HepG2 (cell line): ENCODE results near the gene ATXN1L. TPM values are rescaled to one million over a fixed set of nuclear protein-coding genes. Genes with fewer than 3 reads are reported as not detected.

Experiments
- CBX5 ChIP-seq: sonication (generic); formaldehyde crosslinking; IDR thresholded peaks from 2 replicates; pipeline ENCODE4 v1.4.0; 2020; ENCODE audit warnings: missing genetic modification reagents, borderline replicate concordance
- DPF2 ChIP-seq: sonication (generic); formaldehyde crosslinking; IDR thresholded peaks from 2 replicates; pipeline ENCODE4 v1.4.0; 2020; ENCODE audit warnings: mild to moderate bottlenecking, low read depth, missing genetic modification reagents, borderline replicate concordance
- ELF1 ChIP-seq: sonication (generic); formaldehyde crosslinking; IDR thresholded peaks from 2 replicates; pipeline ENCODE4 v1.4.0; 2020; ENCODE audit warnings: missing genetic modification reagents
- MEIS1 ChIP-seq: sonication (generic); formaldehyde crosslinking; IDR thresholded peaks from 2 replicates; pipeline ENCODE4 v1.9.0; 2021; ENCODE audit warnings: mild to moderate bottlenecking, missing genetic modification reagents, moderate library complexity, borderline replicate concordance
- STAT5B ChIP-seq: sonication (generic); formaldehyde crosslinking; IDR thresholded peaks from 2 replicates; pipeline ENCODE4 v1.4.0; 2020; ENCODE audit warnings: missing genetic modification reagents
- ZEB1 ChIP-seq: IDR thresholded peaks from 2 replicates; pipeline ENCODE4 v1.6.1; 2012; ENCODE audit warnings: mild to moderate bottlenecking, low read depth, inconsistent platforms; ENCODE audit not compliant: insufficient replicate concordance
- ZNF136 ChIP-seq: sonication (generic); formaldehyde crosslinking; IDR thresholded peaks from 2 replicates; pipeline ENCODE4 v1.8.1; 2022; ENCODE audit warnings: low read depth, mild to moderate bottlenecking, moderate library complexity, missing genetic modification reagents
- ZNF235 ChIP-seq: sonication (generic); formaldehyde crosslinking; IDR thresholded peaks from 2 replicates; pipeline ENCODE4 v1.8.1; 2023; ENCODE audit warnings: mild to moderate bottlenecking, missing genetic modification reagents, borderline replicate concordance
- ZNF615 ChIP-seq: sonication (generic); formaldehyde crosslinking; IDR thresholded peaks from 2 replicates; pipeline ENCODE4 v1.5.0; 2020; ENCODE audit warnings: mild to moderate bottlenecking, missing genetic modification reagents, borderline replicate concordance
- ZNF644 ChIP-seq: IDR thresholded peaks from 2 replicates; pipeline ENCODE4 v1.6.1; 2016; ENCODE audit warnings: low read depth
- polyA plus RNA-seq, 8 experiments: library from polyadenylated mRNA; depleted of rRNA in 3 of 8; stranded (reverse) in 7 of 8; unstranded in 1 of 8; fragments of >200 nt; fragmentation: Illumina TruSeq in 4 of 8; extraction: Trizol in 4 of 8; gene quantifications; 2 replicates each; pipeline versions ENCODE4 v1.2.1 to v1.2.3, GENCODE V29; 2011 to 2016; ENCODE audit warnings: low read depth in 4 of 8, missing spikeins in 1 of 8, mixed read lengths in 1 of 8; ENCODE audit not compliant: insufficient read depth in 1 of 8
- total RNA-seq, 5 experiments: library from RNA; depleted of rRNA; stranded (reverse); fragments of >200 nt; fragmentation: Illumina TruSeq; extraction: Trizol; gene quantifications; 2 replicates each; pipeline ENCODE4 v1.2.3, GENCODE V29; 2016; ENCODE audit warnings: low read depth in 1 of 5
- TF ChIP-seq, protein P1 (sequence below): sonication (generic); formaldehyde crosslinking; conservative IDR thresholded peaks from 2 replicates; pipeline ENCODE4 v1.4.0; 2020; ENCODE audit warnings: missing genetic modification reagents
- TF ChIP-seq, protein P2 (sequence below): IDR thresholded peaks from 2 replicates; pipeline ENCODE4 v1.6.1; 2016; ENCODE audit warnings: mild to moderate bottlenecking, missing biosample characterization, missing genetic modification reagents
- TF ChIP-seq, protein P3 (sequence below): sonication (generic); formaldehyde crosslinking; IDR thresholded peaks from 2 replicates; pipeline ENCODE4 v1.4.0; 2020; ENCODE audit warnings: missing genetic modification reagents, borderline replicate concordance
- TF ChIP-seq, protein P4 (sequence below): sonication (generic); formaldehyde crosslinking; IDR thresholded peaks from 2 replicates; pipeline ENCODE4 v1.5.0; 2020; ENCODE audit warnings: mild to moderate bottlenecking, missing genetic modification reagents
- TF ChIP-seq, protein P5 (sequence below): IDR thresholded peaks from 2 replicates; pipeline ENCODE4 v1.6.1; 2016; ENCODE audit warnings: missing biosample characterization, missing genetic modification reagents, low read depth

Gene ATXN1L
- total and polyA plus RNA-seq, 2 of the 13 experiments (the other 11 are each of a cell fraction or from before 2014, with no cell fraction given): 20.0 to 22.4 TPM

DNA sequence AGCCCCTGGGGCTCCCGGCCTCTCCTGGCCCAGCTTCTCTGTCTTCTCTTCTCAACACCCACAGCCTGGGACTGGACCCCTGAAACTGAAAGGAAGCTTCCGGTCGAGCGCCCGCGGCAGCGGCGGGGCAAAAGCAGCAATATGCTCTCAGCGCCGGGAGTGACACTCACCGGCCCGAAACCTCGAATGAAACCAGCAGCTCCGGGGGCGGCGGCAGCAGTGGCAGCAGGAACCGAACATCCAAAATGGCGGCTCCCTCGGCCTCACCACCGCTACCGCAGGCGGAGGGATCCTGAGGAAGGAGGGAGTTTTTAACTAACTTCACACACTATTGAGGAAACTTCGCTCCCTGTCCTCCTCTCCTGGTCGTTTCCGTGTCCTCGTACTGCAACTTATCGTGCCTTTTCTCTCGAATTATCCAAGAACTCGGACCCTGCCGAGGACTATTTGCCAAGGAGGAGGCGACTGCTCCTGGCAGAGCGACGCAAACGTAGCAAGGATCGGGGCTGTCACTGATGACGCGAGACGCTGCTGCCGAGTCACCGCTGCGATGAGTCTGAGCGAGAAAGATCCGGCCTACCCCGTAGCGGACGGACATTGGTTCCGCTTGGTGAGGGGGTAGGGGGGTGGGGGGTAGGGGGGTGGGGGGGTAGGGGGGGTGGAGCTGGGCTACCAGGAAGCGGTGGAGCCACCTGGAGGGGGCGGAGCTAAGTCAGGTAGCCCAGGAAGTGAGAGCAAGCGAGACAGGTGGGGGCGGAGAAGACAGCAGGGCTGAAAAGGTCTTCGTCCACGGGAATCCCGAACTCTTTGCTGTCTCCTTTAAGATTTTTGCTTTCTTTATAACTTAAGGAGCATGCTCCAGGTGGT lies 37.0 kb upstream of the ATXN1L start, which contains the start of gene AP1G1 (continued):
- TF ChIP-seq, protein P1, sequence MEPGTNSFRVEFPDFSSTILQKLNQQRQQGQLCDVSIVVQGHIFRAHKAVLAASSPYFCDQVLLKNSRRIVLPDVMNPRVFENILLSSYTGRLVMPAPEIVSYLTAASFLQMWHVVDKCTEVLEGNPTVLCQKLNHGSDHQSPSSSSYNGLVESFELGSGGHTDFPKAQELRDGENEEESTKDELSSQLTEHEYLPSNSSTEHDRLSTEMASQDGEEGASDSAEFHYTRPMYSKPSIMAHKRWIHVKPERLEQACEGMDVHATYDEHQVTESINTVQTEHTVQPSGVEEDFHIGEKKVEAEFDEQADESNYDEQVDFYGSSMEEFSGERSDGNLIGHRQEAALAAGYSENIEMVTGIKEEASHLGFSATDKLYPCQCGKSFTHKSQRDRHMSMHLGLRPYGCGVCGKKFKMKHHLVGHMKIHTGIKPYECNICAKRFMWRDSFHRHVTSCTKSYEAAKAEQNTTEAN: peak; percentile 44; the same call in 1 of the 2 replicates
- TF ChIP-seq ZNF136 (CRISPR knock-in tag) (no peak), ZEB1 (peak; percentile 99), ZNF644 (CRISPR knock-in tag) (peak; percentile 55; the same call in 1 of the 2 replicates), DPF2 (CRISPR knock-in tag) (no peak), ZNF615 (CRISPR knock-in tag) (peak; percentile 61; the same call in 1 of the 2 replicates), MEIS1 (CRISPR knock-in tag) (peak; percentile 43; the same call in 1 of the 2 replicates), ZNF235 (CRISPR knock-in tag) (peak; percentile 96; the same call in 1 of the 2 replicates), STAT5B (no peak), ELF1 (peak; percentile 80; the same call in 1 of the 2 replicates), CBX5 (peak; percentile 78; the same call in 1 of the 2 replicates)
- TF ChIP-seq, protein P2, sequence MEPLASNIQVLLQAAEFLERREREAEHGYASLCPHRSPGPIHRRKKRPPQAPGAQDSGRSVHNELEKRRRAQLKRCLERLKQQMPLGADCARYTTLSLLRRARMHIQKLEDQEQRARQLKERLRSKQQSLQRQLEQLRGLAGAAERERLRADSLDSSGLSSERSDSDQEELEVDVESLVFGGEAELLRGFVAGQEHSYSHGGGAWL (CRISPR knock-in tag): peak; percentile 91
- TF ChIP-seq, protein P3, sequence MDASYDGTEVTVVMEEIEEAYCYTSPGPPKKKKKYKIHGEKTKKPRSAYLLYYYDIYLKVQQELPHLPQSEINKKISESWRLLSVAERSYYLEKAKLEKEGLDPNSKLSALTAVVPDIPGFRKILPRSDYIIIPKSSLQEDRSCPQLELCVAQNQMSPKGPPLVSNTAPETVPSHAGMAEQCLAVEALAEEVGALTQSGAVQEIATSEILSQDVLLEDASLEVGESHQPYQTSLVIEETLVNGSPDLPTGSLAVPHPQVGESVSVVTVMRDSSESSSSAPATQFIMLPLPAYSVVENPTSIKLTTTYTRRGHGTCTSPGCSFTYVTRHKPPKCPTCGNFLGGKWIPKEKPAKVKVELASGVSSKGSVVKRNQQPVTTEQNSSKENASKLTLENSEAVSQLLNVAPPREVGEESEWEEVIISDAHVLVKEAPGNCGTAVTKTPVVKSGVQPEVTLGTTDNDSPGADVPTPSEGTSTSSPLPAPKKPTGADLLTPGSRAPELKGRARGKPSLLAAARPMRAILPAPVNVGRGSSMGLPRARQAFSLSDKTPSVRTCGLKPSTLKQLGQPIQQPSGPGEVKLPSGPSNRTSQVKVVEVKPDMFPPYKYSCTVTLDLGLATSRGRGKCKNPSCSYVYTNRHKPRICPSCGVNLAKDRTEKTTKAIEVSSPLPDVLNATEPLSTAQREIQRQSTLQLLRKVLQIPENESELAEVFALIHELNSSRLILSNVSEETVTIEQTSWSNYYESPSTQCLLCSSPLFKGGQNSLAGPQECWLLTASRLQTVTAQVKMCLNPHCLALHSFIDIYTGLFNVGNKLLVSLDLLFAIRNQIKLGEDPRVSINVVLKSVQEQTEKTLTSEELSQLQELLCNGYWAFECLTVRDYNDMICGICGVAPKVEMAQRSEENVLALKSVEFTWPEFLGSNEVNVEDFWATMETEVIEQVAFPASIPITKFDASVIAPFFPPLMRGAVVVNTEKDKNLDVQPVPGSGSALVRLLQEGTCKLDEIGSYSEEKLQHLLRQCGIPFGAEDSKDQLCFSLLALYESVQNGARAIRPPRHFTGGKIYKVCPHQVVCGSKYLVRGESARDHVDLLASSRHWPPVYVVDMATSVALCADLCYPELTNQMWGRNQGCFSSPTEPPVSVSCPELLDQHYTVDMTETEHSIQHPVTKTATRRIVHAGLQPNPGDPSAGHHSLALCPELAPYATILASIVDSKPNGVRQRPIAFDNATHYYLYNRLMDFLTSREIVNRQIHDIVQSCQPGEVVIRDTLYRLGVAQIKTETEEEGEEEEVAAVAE (CRISPR knock-in tag): peak; percentile 83; the same call in 1 of the 2 replicates
- TF ChIP-seq, protein P4, sequence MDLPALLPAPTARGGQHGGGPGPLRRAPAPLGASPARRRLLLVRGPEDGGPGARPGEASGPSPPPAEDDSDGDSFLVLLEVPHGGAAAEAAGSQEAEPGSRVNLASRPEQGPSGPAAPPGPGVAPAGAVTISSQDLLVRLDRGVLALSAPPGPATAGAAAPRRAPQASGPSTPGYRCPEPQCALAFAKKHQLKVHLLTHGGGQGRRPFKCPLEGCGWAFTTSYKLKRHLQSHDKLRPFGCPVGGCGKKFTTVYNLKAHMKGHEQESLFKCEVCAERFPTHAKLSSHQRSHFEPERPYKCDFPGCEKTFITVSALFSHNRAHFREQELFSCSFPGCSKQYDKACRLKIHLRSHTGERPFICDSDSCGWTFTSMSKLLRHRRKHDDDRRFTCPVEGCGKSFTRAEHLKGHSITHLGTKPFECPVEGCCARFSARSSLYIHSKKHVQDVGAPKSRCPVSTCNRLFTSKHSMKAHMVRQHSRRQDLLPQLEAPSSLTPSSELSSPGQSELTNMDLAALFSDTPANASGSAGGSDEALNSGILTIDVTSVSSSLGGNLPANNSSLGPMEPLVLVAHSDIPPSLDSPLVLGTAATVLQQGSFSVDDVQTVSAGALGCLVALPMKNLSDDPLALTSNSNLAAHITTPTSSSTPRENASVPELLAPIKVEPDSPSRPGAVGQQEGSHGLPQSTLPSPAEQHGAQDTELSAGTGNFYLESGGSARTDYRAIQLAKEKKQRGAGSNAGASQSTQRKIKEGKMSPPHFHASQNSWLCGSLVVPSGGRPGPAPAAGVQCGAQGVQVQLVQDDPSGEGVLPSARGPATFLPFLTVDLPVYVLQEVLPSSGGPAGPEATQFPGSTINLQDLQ (CRISPR knock-in tag): peak; percentile 81
- TF ChIP-seq, protein P5, sequence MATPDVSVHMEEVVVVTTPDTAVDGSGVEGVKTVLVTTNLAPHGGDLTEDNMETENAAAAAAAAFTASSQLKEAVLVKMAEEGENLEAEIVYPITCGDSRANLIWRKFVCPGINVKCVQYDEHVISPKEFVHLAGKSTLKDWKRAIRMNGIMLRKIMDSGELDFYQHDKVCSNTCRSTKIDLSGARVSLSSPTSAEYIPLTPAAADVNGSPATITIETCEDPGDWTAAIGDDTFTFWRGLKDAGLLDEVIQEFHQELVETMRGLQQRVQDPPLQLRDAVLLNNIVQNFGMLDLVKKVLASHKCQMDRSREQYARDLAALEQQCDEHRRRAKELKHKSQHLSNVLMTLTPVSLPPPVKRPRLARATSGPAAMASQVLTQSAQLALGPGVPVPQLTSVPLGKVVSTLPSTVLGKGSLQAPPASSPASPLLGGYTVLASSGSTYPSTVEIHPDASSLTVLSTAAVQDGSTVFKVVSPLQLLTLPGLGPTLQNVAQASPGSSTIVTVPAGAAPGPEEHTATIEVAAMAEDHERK (CRISPR knock-in tag): peak; percentile 95
